PC-3 (cell line): Measurements from ENCODE around the gene STXBP5.

Experiments
- CTCF ChIP-seq: fragments of 300-600 bp; sonication (generic); conservative IDR thresholded peaks from 2 replicates; pipeline ENCODE4 v1.5.1; 2017; ENCODE audit warnings: antibody characterized with exemption, low read depth, mild to moderate bottlenecking, low read length
- EZH2 ChIP-seq: fragments of 300-600 bp; sonication (generic); IDR thresholded peaks from one replicate; pipeline ENCODE4 v1.6.1; 2017; ENCODE audit warnings: antibody characterized with exemption, mild to moderate bottlenecking, low read length; ENCODE audit not compliant: unreplicated experiment

- TF ChIP-seq CTCF, result no peak
- TF ChIP-seq EZH2, result no peak
Observed at GRCh38 chr6:147238164-147238563, 33.9 kb downstream of the STXBP5 start.
